WTC11 (cell line): Measurements from ENCODE around the gene DYSF. TPM values are rescaled to one million over a fixed set of nuclear protein-coding genes. Genes with fewer than 3 reads are reported as not detected.

Experiments
- ATAC-seq: fragments of 200-7000 bp; cut with Tn5 transposase; 2 replicates; pipeline ENCODE4 v1.10.0; 2021; ENCODE audit warnings: mild to moderate bottlenecking, moderate library complexity
- CTCF ChIA-PET: fragments of 300-600 bp; sonication (Branson Sonifier 250); formaldehyde crosslinking; loops from one replicate; lab custom pipeline; 2021; ENCODE audit warnings: antibody characterized with exemption; lab: Charles Lee
- POLR2A ChIA-PET: fragments of 350-600 bp; sonication (Branson Sonifier 250); formaldehyde crosslinking; loops from one replicate; lab custom pipeline; 2021; ENCODE audit warnings: antibody characterized with exemption; lab: Charles Lee
- DNase-seq: peaks from one replicate; pipeline ENCODE4 v3.0.0; 2021; ENCODE audit warnings: low spot score
- H3K27ac Mint-ChIP-seq: 2 replicates; pipeline ENCODE4 v1.8.0; 2021; ENCODE audit warnings: mixed read lengths
- H3K27me3 Mint-ChIP-seq: 2 replicates; pipeline ENCODE4 v1.8.0; 2021; ENCODE audit warnings: low read depth, mild to moderate bottlenecking, moderate library complexity, mixed read lengths
- H3K36me3 Mint-ChIP-seq: 2 replicates; pipeline ENCODE4 v1.8.0; 2021; ENCODE audit warnings: mixed read lengths
- H3K4me1 Mint-ChIP-seq: 2 replicates; pipeline ENCODE4 v1.8.0; 2022; ENCODE audit warnings: mixed read lengths
- H3K4me3 Mint-ChIP-seq: 2 replicates; pipeline ENCODE4 v1.8.0; 2021; ENCODE audit warnings: mild to moderate bottlenecking, moderate library complexity, mixed read lengths
- H3K9me3 Mint-ChIP-seq: 2 replicates; pipeline ENCODE4 v1.8.0; 2021; ENCODE audit warnings: mixed read lengths
- EMX1 ChIP-seq: fragments of 250-450 bp; sonication (Bioruptor Pico); IDR thresholded peaks from 2 replicates; pipeline ENCODE4 v1.8.0; 2021; ENCODE audit warnings: mild to moderate bottlenecking
- ESRRA ChIP-seq: sonication (generic); formaldehyde crosslinking; IDR thresholded peaks from 2 replicates; pipeline ENCODE4 v1.8.1; 2022; ENCODE audit warnings: mild to moderate bottlenecking, missing genetic modification reagents, borderline replicate concordance
- GTF2I ChIP-seq: fragments of 250-450 bp; sonication (Bioruptor Pico); conservative IDR thresholded peaks from 2 replicates; pipeline ENCODE4 v1.4.0; 2021; ENCODE audit warnings: mild to moderate bottlenecking
- HMGA2 ChIP-seq: fragments of 250-450 bp; sonication (Bioruptor Pico); IDR thresholded peaks from 2 replicates; pipeline ENCODE4 v1.4.0; 2021; ENCODE audit warnings: mild to moderate bottlenecking, moderate library complexity
- JAZF1 ChIP-seq: fragments of 250-450 bp; sonication (Bioruptor Pico); IDR thresholded peaks from 2 replicates; pipeline ENCODE4 v1.9.0; 2021; ENCODE audit warnings: moderate library complexity, mild to moderate bottlenecking, inconsistent platforms
- JUN ChIP-seq: sonication (generic); formaldehyde crosslinking; IDR thresholded peaks from 2 replicates; pipeline ENCODE4 v1.8.0; 2023; ENCODE audit warnings: mild to moderate bottlenecking, missing genetic modification reagents
- KAT7 ChIP-seq: sonication (generic); formaldehyde crosslinking; IDR thresholded peaks from 2 replicates; pipeline ENCODE4 v1.8.1; 2023; ENCODE audit warnings: missing genetic modification reagents, mild to moderate bottlenecking, borderline replicate concordance
- MXD4 ChIP-seq: fragments of 250-450 bp; sonication (Bioruptor Pico); IDR thresholded peaks from 2 replicates; pipeline ENCODE4 v1.8.0; 2021; ENCODE audit warnings: mild to moderate bottlenecking, moderate library complexity, borderline replicate concordance
- RELA ChIP-seq: sonication (generic); formaldehyde crosslinking; IDR thresholded peaks from 2 replicates; pipeline ENCODE4 v1.8.1; 2022; ENCODE audit warnings: missing genetic modification reagents, mild to moderate bottlenecking, borderline replicate concordance
- TEAD4 ChIP-seq: sonication (generic); formaldehyde crosslinking; IDR thresholded peaks from 2 replicates; pipeline ENCODE4 v1.8.0; 2022; ENCODE audit warnings: mild to moderate bottlenecking, missing genetic modification reagents
- ZNF121 ChIP-seq: sonication (generic); formaldehyde crosslinking; IDR thresholded peaks from 2 replicates; pipeline ENCODE4 v1.8.0; 2023; ENCODE audit warnings: missing genetic modification reagents
- ZNF263 ChIP-seq: sonication (generic); formaldehyde crosslinking; IDR thresholded peaks from 2 replicates; pipeline ENCODE4 v1.8.1; 2022; ENCODE audit warnings: low read depth, mild to moderate bottlenecking, moderate library complexity, missing genetic modification reagents
- ZNF671 ChIP-seq: fragments of 250-450 bp; sonication (Bioruptor Pico); IDR thresholded peaks from 2 replicates; pipeline ENCODE4 v1.8.0; 2021; ENCODE audit warnings: mild to moderate bottlenecking
- total RNA-seq: library from RNA; stranded (reverse); gene quantifications from 3 replicates; pipeline ENCODE4 v1.2.3, GENCODE V29; 2021
- TF ChIP-seq, protein P1 (sequence below): sonication (generic); formaldehyde crosslinking; IDR thresholded peaks from 2 replicates; pipeline ENCODE4 v1.8.0; 2022; ENCODE audit warnings: missing genetic modification reagents
- TF ChIP-seq, protein P2 (sequence below): sonication (generic); formaldehyde crosslinking; IDR thresholded peaks from 2 replicates; pipeline ENCODE4 v1.8.1; 2023; ENCODE audit warnings: mild to moderate bottlenecking, missing genetic modification reagents, moderate library complexity
- TF ChIP-seq, protein P3 (sequence below): sonication (generic); formaldehyde crosslinking; IDR thresholded peaks from 2 replicates; pipeline ENCODE4 v1.8.0; 2022; ENCODE audit warnings: mild to moderate bottlenecking, missing genetic modification reagents
- TF ChIP-seq, protein P4 (sequence below): sonication (generic); formaldehyde crosslinking; IDR thresholded peaks from 2 replicates; pipeline ENCODE4 v1.8.0; 2023; ENCODE audit warnings: missing genetic modification reagents, mild to moderate bottlenecking, borderline replicate concordance
- TF ChIP-seq, protein P5 (sequence below): fragments of 250-450 bp; sonication (Bioruptor Pico); IDR thresholded peaks from 2 replicates; pipeline ENCODE4 v1.9.0; 2021; ENCODE audit warnings: moderate library complexity, mild to moderate bottlenecking, inconsistent platforms, borderline replicate concordance

DYSF gene
- total RNA-seq, 1 experiment from 2014 or later = 14.8 TPM

DNA sequence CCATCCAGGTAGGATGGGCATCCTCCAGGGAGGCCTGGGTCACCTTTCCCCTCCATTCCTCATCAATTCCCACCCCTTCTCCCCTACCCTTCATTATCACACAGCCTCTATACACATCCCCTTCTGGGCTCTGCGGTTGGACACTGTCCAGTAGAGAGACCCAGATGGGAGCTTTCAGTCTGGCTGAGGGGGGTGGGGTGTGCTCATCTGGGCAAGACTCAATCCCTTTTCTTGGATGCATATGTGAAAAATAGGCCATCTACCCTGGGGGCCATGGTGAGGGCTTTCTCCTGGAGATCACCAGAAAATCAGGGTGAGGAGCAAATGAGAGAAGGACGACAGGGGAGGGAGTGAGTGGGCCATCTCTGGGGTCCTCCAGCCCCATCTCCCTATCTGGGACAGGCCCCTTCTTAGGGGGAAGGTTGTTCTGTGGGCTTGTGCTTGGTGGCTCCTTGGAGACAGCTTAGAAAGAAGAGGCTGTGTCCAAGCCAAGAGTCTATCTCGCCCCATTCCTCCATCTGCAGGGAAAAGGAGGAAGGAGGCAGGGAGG, 160.1 kb downstream of the DYSF start:
- no peak for TF ChIP-seq ZNF121 (CRISPR knock-in tag)
- TF ChIP-seq MXD4 (CRISPR knock-in tag) = no peak
- no peak for TF ChIP-seq RELA
- TF ChIP-seq, protein P1, sequence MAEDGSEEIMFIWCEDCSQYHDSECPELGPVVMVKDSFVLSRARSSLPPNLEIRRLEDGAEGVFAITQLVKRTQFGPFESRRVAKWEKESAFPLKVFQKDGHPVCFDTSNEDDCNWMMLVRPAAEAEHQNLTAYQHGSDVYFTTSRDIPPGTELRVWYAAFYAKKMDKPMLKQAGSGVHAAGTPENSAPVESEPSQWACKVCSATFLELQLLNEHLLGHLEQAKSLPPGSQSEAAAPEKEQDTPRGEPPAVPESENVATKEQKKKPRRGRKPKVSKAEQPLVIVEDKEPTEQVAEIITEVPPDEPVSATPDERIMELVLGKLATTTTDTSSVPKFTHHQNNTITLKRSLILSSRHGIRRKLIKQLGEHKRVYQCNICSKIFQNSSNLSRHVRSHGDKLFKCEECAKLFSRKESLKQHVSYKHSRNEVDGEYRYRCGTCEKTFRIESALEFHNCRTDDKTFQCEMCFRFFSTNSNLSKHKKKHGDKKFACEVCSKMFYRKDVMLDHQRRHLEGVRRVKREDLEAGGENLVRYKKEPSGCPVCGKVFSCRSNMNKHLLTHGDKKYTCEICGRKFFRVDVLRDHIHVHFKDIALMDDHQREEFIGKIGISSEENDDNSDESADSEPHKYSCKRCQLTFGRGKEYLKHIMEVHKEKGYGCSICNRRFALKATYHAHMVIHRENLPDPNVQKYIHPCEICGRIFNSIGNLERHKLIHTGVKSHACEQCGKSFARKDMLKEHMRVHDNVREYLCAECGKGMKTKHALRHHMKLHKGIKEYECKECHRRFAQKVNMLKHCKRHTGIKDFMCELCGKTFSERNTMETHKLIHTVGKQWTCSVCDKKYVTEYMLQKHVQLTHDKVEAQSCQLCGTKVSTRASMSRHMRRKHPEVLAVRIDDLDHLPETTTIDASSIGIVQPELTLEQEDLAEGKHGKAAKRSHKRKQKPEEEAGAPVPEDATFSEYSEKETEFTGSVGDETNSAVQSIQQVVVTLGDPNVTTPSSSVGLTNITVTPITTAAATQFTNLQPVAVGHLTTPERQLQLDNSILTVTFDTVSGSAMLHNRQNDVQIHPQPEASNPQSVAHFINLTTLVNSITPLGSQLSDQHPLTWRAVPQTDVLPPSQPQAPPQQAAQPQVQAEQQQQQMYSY (CRISPR knock-in tag) = no peak
- no peak for TF ChIP-seq TEAD4 (CRISPR knock-in tag)
- TF ChIP-seq, protein P2, sequence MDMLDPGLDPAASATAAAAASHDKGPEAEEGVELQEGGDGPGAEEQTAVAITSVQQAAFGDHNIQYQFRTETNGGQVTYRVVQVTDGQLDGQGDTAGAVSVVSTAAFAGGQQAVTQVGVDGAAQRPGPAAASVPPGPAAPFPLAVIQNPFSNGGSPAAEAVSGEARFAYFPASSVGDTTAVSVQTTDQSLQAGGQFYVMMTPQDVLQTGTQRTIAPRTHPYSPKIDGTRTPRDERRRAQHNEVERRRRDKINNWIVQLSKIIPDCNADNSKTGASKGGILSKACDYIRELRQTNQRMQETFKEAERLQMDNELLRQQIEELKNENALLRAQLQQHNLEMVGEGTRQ (CRISPR knock-in tag) = no peak
- TF ChIP-seq, protein P3, sequence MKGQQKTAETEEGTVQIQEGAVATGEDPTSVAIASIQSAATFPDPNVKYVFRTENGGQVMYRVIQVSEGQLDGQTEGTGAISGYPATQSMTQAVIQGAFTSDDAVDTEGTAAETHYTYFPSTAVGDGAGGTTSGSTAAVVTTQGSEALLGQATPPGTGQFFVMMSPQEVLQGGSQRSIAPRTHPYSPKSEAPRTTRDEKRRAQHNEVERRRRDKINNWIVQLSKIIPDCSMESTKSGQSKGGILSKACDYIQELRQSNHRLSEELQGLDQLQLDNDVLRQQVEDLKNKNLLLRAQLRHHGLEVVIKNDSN (CRISPR knock-in tag) = no peak
- TF ChIP-seq GTF2I (CRISPR knock-in tag) = no peak
- TF ChIP-seq, protein P4, sequence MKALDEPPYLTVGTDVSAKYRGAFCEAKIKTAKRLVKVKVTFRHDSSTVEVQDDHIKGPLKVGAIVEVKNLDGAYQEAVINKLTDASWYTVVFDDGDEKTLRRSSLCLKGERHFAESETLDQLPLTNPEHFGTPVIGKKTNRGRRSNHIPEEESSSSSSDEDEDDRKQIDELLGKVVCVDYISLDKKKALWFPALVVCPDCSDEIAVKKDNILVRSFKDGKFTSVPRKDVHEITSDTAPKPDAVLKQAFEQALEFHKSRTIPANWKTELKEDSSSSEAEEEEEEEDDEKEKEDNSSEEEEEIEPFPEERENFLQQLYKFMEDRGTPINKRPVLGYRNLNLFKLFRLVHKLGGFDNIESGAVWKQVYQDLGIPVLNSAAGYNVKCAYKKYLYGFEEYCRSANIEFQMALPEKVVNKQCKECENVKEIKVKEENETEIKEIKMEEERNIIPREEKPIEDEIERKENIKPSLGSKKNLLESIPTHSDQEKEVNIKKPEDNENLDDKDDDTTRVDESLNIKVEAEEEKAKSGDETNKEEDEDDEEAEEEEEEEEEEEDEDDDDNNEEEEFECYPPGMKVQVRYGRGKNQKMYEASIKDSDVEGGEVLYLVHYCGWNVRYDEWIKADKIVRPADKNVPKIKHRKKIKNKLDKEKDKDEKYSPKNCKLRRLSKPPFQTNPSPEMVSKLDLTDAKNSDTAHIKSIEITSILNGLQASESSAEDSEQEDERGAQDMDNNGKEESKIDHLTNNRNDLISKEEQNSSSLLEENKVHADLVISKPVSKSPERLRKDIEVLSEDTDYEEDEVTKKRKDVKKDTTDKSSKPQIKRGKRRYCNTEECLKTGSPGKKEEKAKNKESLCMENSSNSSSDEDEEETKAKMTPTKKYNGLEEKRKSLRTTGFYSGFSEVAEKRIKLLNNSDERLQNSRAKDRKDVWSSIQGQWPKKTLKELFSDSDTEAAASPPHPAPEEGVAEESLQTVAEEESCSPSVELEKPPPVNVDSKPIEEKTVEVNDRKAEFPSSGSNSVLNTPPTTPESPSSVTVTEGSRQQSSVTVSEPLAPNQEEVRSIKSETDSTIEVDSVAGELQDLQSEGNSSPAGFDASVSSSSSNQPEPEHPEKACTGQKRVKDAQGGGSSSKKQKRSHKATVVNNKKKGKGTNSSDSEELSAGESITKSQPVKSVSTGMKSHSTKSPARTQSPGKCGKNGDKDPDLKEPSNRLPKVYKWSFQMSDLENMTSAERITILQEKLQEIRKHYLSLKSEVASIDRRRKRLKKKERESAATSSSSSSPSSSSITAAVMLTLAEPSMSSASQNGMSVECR (CRISPR knock-in tag) = no peak
- TF ChIP-seq EMX1 (CRISPR knock-in tag) = no peak
- no peak for TF ChIP-seq ESRRA
- TF ChIP-seq ZNF671 (CRISPR knock-in tag) = no peak
- no peak for TF ChIP-seq ZNF263 (CRISPR knock-in tag)
- no peak for TF ChIP-seq KAT7 (CRISPR knock-in tag)
- no peak for TF ChIP-seq JUN (CRISPR knock-in tag)
- TF ChIP-seq HMGA2 (CRISPR knock-in tag) = no peak
- no peak for TF ChIP-seq JAZF1 (CRISPR knock-in tag)
- TF ChIP-seq, protein P5, sequence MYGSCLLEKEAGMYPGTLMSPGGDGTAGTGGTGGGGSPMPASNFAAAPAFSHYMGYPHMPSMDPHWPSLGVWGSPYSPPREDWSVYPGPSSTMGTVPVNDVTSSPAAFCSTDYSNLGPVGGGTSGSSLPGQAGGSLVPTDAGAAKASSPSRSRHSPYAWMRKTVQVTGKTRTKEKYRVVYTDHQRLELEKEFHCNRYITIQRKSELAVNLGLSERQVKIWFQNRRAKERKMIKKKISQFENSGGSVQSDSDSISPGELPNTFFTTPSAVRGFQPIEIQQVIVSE (CRISPR knock-in tag) = no peak
- no peak for ATAC-seq
- H3K4me3 Mint-ChIP-seq = no peak overlapping the region
- DNase-seq = no peak
- H3K4me1 Mint-ChIP-seq = no peaks in the 10 kb centered on the region
- ChIA-PET CTCF (no interaction called here), POLR2A (no interaction called here)
- no peaks in the 10 kb centered on the region for H3K36me3 Mint-ChIP-seq
- no peak overlapping the region for H3K27ac Mint-ChIP-seq
- no peaks in the 10 kb centered on the region for H3K9me3 Mint-ChIP-seq
- H3K27me3 Mint-ChIP-seq = no peaks in the 10 kb centered on the region
